ENCODE results near the gene RCBTB2. TPM values are rescaled to one million over a fixed set of nuclear protein-coding genes. Genes with fewer than 3 reads are reported as not detected.

RCBTB2 gene
- total and polyA plus RNA-seq, 12 donors, result 9.8 to 36.4 (median 16.9) TPM

Other genes with a start within 250 kb of the RCBTB2 start
- gene RB1, start 229.3 kb downstream of the RCBTB2 start, total RNA-seq, result 10 to 100 TPM; 26.1 to 78.0 (median 49.7) TPM
- gene RB1, start 229.3 kb downstream of the RCBTB2 start, polyA plus RNA-seq, result 10 to 100 TPM; 10.4 to 42.6 (median 14.5) TPM
- gene LPAR6, start 120.0 kb downstream of the RCBTB2 start, total RNA-seq, result 10 to 100 TPM in 8 of 9 donors, 1 to 10 TPM in 1; 8.6 to 56.6 (median 27.5) TPM
- gene LPAR6, start 120.0 kb downstream of the RCBTB2 start, polyA plus RNA-seq, result 10 to 100 TPM; 20.3 to 56.2 (median 55.7) TPM
- 10 to 100 TPM in 8 of 9 donors, under 1 TPM in 1; 0.50 to 41.6 (median 19.1) TPM for gene CYSLTR2, start 120.8 kb upstream of the RCBTB2 start, total RNA-seq
- gene CYSLTR2, start 120.8 kb upstream of the RCBTB2 start, polyA plus RNA-seq, result 1 to 10 TPM; 1.9 to 8.3 (median 7.7) TPM